NCI-H187 treated with DMSO at 0.1 percent for 48 hours (cell line): ENCODE results near the gene ARFGAP3.
"Not testable (repeated sequence)": the region's sequence is repeated elsewhere in the genome, so short reads cannot be mapped to it uniquely, and the experiment has no call there.

Experiments used
- DNase-seq: peaks from one replicate; lab custom pipeline; 2025; lab: John Stamatoyannopoulos, UW

Gene ARFGAP3

GRCh38 chr22:42768385-42769035 is 88.6 kb downstream of the ARFGAP3 start:
- DNase-seq = no peak

GRCh38 chr22:42766860-42767259 is 90.2 kb downstream of the ARFGAP3 start:
- DNase-seq = no peak

DNA sequence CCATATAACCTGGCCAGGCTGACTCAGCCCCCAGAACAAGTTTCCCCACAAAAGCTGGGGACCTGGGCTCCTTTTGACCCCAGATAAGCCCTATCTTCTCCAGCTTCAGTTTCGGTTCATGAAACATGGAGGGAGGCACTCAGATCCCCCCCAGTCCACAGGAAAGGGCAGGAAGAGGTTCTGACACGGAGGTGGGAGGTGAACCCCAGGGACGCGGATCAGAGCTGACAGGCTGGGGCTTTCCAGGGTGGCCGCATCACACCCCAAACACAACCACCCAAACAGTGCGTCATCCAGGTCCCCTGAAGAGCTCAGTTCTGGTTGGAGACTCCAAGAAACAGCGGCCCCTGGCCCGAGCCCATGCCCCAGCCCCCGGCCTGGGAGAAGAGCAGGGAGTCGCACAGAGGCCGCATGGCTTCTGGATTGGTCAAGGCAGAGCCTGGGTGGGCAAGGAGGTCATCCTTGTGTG is 92.1 kb downstream of the ARFGAP3 start:
- DNase-seq = no peak

GRCh38 chr22:42763965-42764480 is 93.0 kb downstream of the ARFGAP3 start:
- no peak for DNase-seq

GRCh38 chr22:42760806-42761565 is 96.1 kb downstream of the ARFGAP3 start:
- DNase-seq = no peak

GRCh38 chr22:42758931-42759629 is 98.0 kb downstream of the ARFGAP3 start:
- DNase-seq = no peak

GRCh38 chr22:42755553-42755952 is 101.5 kb downstream of the ARFGAP3 start:
- not testable (repeated sequence) for DNase-seq

DNA sequence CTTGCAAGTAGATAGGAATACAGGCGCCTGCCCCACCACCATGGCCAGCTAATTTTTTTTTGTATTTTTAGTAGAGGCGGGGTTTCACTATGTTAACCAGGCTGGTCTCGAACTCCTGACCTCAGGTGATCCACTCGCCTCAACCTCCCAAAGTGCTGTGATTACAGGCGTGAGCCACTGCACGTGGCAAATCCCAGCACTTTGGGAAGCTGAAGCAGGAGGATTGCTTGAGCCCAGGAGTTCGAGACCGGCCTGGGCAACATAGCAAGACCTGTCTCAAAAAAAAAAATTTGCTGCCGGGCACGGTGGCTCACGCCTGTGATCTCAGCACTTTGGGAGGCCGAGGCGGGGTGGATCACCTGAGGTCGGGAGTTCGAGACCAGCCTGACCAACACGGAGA is 102.0 kb downstream of the ARFGAP3 start:
- not testable (repeated sequence) for DNase-seq

GRCh38 chr22:42754658-42755057 is 102.4 kb downstream of the ARFGAP3 start:
- DNase-seq = no peak

GRCh38 chr22:42752912-42753311 is 104.2 kb downstream of the ARFGAP3 start:
- DNase-seq = no peak

- no peak for DNase-seq
These were observed 104.8 kb downstream of the ARFGAP3 start for GRCh38 chr22:42752230-42752746.

- DNase-seq = not testable (repeated sequence)
These were observed 106.7 kb downstream of the ARFGAP3 start for GRCh38 chr22:42750421-42750820.

- no peak for DNase-seq
These were observed 109.2 kb downstream of the ARFGAP3 start for GRCh38 chr22:42747701-42748513.
